ENCODE measurements around the gene LIPH. TPM values are rescaled to one million over a fixed set of nuclear protein-coding genes. Genes with fewer than 3 reads are reported as not detected.

Gene LIPH
- 4.7 to 6.1 TPM (median 5.1 TPM) in 5 replicates for total RNA-seq (2022; extraction: Qiagen RNA extraction)

DNA sequence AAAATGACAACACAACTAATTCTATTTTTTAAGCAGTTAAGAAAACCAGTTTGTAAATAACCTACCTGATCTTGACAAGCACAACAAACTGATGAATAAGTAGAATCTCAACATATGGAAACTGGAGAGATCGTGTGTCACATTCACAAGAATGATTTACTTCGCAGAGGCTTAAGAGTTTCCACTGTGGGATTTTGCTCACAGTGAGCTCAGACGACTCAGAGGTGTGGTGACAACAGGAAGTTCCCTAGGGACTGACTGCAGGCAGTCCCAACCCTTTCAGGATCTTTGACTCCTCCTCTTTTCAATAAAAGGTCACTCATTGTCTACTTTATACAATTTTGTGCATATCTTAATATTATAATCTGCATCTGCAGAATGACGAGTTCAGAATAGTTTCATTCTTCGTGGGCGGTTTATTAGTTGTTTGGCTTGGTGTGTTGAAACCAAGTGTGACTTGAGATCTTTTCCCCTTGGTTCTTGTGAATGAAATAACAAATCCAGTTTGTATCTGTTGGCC is at the start of gene LIPH:
TSS of gene LIPH (minus strand) at position 231 of the 520 bp plus-strand sequence. CDS start at position 114, 117 bp downstream.

DNA sequence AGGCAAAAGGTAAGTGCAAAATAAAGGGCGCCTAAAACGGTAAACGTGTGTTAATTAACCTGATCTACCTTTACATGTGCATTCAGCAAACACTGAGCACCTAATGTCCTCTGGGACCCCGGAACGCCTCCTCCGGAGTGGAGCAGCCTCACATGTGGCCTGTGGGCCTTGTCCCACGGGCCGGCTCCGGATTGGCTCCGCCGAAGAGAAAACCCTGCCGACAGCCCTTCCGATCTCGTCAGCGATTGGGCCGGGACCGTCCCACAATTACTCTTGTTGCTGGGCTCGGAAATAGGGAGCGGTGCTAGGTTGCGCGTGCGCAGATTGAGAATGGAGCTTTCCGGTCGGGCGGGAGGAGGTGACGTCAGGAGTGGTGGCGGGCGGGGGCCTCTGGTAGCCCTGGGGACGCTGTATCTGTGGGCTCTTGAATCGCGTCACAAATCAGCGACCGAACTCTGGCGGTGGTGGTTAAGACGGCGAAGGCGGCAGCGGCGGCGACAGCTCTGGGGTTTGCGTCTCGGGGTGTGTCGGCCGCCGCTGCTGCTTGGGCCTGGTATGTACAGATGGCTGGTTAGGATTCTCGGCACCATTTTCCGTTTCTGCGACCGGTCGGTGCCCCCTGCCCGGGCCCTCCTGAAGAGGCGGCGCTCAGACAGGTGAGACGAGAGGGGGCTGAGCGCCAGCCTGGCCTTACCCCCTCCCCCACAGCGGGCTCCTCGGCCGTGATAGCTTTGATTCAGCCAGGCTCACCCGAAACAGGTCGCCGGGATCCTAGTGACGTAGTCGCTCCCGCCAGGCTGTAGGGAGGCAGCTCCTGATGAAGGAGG is 33.7 kb upstream of the LIPH start, which contains the start of gene SENP2:
TSS of gene SENP2 (plus strand) at position 437 of the 827 bp plus-strand sequence. CDS start at position 556, 119 bp downstream.

DNA sequence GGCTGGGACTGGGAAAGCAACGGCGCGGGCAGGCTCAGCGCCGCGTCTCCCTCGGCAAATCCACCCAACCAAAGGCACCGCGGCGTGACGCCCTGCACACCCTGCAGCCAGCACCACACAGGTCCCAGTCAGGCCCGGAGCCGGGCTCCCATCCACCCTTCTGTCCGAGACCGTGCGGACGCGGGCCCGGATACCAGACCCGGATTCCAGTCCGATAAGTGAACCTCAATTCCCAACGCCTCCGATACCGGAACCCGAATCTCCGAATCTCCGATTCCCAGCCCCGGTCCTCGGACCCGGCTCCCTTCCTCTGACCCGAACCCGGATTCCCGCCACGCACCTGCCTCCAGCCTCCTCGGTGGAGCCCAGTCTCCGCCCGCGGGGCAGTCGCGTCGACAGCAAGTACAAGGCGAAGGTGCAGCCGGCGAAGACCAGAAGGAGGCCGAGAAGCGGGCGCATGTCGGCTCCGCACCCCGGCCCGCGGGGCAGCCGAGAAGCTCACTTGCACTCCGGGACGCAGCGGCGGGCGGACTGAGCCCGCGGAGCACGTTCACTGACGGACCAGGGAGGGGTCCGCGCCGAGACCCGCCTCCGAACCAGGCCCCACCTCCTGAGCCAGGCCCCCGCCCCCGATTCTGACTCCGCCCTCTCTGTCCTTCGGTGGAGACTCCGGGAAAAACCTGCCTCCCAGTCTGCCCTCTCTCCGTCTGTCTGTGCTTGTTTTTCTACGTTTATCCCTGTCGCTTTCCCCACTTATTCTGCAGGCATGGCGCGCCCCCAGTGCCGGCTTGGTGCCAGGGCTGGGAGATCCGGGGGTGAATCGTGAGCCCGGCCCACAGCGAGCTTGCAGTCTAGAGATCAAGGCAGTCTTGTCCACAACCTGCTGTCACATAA is 53.6 kb downstream of the LIPH start, which contains the start of gene TMEM41A:
TSS of gene TMEM41A (minus strand) at position 533 of the 894 bp plus-strand sequence. CDS start at position 459, 74 bp downstream.

Other genes with a start within 250 kb of the LIPH start
- 12.0 to 15.2 TPM (median 13.4 TPM) in 5 replicates for gene MAP3K13, start 189.5 kb downstream of the LIPH start, total RNA-seq (2022; extraction: Qiagen RNA extraction)
- gene TMEM41A, start 53.6 kb downstream of the LIPH start, total RNA-seq (2022; extraction: Qiagen RNA extraction) = 19.6 to 21.1 TPM (median 20.4 TPM) in 5 replicates
- 18.1 to 26.5 TPM (median 24.3 TPM) in 5 replicates for gene SENP2, start 33.7 kb upstream of the LIPH start, total RNA-seq (2022; extraction: Qiagen RNA extraction)

Data from A549 treated with dexamethasone at 1 μM for 4 hours (cell line).